ENCODE data around the gene C15orf39. TPM values are rescaled to one million over a fixed set of nuclear protein-coding genes. Genes with fewer than 3 reads are reported as not detected.

C15orf39 gene
- total RNA-seq, 4 donors from 2014 or later: 7.8 to 25.0 (median 13.9) TPM

DNA sequence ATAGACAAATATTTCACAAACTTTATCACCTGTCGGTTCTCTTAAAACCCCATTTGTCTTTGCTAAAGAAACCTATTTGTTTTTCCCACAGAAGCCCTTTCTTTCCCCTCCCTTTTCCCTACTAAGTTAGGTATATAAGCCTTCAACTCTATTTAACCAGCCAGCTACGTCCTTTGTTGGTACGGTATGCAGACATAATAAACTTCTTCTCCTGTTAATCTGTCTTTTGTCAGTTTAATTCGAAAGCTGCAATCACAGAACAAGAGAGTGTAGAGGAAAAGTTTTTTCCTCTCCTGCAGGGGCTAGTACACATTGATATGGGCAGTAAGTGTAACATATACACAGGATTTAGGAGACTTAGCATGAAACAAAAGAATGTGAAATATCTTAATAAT, 21.9 kb upstream of the C15orf39 start:
- DNase-seq (ENCODE audit: low spot score) (no peak), ATAC-seq (ENCODE audit: low FRiP score) (no peak)
- TF ChIP-seq, protein P1, sequence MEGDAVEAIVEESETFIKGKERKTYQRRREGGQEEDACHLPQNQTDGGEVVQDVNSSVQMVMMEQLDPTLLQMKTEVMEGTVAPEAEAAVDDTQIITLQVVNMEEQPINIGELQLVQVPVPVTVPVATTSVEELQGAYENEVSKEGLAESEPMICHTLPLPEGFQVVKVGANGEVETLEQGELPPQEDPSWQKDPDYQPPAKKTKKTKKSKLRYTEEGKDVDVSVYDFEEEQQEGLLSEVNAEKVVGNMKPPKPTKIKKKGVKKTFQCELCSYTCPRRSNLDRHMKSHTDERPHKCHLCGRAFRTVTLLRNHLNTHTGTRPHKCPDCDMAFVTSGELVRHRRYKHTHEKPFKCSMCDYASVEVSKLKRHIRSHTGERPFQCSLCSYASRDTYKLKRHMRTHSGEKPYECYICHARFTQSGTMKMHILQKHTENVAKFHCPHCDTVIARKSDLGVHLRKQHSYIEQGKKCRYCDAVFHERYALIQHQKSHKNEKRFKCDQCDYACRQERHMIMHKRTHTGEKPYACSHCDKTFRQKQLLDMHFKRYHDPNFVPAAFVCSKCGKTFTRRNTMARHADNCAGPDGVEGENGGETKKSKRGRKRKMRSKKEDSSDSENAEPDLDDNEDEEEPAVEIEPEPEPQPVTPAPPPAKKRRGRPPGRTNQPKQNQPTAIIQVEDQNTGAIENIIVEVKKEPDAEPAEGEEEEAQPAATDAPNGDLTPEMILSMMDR (IDR thresholded peaks at IDR 0.05): no peak

DNA sequence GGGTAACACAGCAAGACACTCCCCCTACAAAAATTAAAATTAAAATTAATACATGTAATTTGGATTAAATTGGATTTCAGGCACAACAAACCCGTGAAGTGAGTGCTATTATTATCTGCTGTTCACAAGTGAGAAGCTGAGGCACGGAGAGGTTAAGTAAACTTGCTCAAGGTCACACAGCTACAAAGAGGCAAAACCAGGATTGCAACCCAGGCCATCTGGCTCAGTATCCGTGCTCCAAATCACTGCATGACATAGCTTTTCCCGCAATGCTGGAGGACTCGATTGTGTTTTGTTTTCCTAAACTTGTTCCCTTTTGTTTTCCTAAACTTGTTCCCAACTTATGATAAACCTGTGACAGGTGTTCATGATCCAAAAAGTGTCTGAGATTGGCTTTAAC, 19.9 kb upstream of the C15orf39 start:
- no peak for DNase-seq (ENCODE audit: low spot score)
- ATAC-seq (ENCODE audit: low FRiP score): no peak
- TF ChIP-seq, protein P1 (IDR thresholded peaks at IDR 0.05): no peak

DNA sequence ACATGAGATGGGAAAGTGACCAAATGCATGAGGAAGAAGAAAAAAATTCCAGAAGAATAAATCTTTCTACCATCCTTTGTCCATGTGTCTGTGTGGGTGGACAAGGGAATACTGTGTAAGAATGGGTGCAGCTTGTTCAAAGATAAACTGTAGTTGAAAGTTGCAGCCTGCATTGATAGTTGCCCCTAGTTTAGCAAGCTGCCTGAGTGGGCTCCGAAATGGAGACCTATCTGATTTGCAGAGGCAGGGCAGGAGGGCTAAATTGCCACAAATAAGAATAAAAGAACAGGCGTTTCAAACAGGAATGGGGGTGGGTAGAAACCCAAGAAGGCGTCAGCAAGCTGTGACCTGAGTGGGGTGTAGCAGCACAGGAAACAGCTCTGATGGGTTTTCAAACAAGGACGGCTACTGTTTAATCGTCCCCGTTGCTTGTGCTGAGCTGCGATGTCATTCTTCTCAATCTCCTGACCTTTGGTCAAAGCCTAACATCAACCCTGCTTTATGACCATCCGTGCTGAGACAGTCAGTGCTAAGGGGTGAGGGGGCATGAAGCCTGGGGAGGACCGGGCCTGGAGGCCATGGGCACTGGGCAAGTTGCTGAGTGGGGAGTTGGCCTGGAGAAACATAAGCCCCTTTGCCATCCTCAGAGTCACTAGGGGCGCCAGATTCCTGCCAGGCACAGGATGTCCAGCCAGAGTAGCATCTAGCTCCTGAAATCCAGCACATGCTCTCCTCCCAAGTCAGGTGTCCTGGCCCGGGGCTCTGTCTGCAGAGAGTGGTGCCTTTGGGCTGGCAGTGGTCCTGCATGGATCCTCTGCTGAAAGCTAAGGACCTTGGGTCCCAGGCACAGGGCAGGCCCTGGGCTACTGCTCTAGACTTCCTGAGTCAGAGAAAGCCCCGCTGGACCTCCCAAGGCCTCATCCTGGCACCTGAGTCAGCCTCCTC, 19.2 kb upstream of the C15orf39 start:
- TF ChIP-seq, protein P1 (IDR thresholded peaks at IDR 0.05): no peak
- ATAC-seq (ENCODE audit: low FRiP score): no peak
- DNase-seq (ENCODE audit: low spot score): no peak

DNA sequence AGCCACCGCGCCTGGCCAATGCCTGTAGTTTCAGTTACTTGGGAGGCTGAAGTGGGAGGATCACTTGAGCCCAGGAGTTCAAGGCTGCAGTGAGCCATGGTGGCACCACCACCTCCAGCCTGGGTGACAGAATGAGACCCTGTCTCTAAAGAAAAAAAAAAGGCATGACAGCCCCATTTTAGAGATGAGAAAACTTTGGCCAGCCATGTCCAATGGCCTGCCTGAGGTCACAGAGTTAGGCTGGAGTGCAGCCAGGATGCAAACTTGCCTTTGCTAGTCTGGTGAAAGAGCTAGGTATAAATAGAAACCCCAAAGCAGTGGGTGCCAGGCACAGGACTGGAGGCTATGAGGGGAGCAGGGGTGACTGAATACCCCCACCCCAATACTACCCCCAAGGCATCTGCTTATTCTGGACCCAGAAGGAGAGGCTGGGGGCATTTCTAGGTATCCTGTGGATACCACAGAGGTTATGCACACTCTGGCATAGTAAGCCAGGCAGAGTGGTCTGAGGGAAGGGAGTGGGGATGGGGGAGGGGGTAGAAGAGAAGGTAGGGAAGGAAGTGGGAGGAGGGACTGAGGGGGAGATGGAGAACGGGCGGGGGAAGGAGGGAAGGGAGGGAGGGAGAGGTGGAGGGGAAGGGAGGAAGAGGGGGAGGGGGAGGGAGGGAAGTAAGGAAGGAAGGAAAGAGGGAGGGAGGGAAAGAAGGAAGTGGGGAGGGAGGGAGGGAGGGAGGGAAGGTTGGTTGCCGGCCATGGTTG, 16.2 kb upstream of the C15orf39 start:
- TF ChIP-seq, protein P1 (IDR thresholded peaks at IDR 0.05): no peak
- no peak for DNase-seq (ENCODE audit: low spot score)
- no peak for ATAC-seq (ENCODE audit: low FRiP score)

DNA sequence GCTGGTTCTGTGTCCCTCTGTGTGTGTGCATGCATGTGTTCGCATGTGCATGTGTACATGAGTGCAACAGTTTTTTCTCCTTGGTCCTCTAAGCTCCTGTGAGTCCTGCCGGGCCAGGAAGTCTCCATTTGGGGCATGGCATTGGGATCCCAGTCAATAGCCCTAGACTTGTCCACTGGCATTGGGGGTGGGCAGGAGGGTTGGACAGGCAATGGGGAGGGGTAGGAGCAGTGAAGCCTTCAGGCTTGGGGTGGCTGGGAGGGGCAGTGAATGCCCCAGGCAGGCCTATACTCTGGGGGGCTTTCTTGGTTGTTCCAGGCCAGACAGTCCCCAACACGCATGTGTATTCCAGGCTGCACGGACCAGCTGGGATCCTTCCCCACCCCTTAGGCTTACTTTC, 15.6 kb upstream of the C15orf39 start:
- ATAC-seq (ENCODE audit: low FRiP score): no peak
- TF ChIP-seq, protein P1 (IDR thresholded peaks at IDR 0.05): no peak

DNA sequence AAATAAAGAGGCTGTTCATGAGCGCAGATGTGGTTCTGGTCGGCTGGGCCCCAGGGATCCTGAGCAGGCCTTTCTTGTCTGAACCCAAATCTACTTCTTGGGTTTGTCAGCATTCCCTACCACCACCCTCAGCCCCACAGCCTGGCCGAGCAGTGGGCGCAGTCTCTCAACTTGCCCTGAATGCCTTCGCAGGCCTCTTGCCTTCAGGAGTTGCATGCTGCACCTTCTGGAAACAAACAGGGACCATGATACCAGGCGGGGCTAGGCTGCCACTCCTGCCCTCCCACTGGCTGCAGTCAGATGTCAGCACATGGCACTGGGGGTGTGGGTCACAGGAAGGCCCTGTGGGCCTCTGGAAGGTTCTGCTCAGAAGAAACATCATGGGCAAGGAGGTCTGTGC, 13.2 kb upstream of the C15orf39 start:
- no peak for ATAC-seq (ENCODE audit: low FRiP score)
- TF ChIP-seq, protein P1 (IDR thresholded peaks at IDR 0.05): no peak

More for the DNA sequence above, 15.6 kb upstream of the C15orf39 start:
- no peak for DNase-seq (ENCODE audit: low spot score)

More for the DNA sequence above, 13.2 kb upstream of the C15orf39 start:
- no peak for DNase-seq (ENCODE audit: low spot score)

Measured in omental fat pad (tissue), 4 donors.